SU-DHL-6 (cell line): ENCODE results near the gene LRRC18.

Source experiments
- H2AFZ ChIP-seq: fragments of 200-600 bp; sonication (generic); 2 replicates; pipeline ENCODE4 v1.6.1; 2014; ENCODE audit warnings: low read depth, mild to moderate bottlenecking, moderate library complexity, mixed read lengths, antibody characterized with exemption, low read length; ENCODE audit not compliant: severe bottlenecking
- H3F3A ChIP-seq: fragments of 200-600 bp; shearing (Covaris generic); 2 replicates; pipeline ENCODE4 v1.6.0; 2016; ENCODE audit warnings: antibody characterized with exemption, mild to moderate bottlenecking; ENCODE audit not compliant: insufficient read depth
- H3K27ac ChIP-seq: fragments of 200-600 bp; sonication (generic); 2 replicates; pipeline ENCODE4 v1.5.1; 2016; ENCODE audit warnings: low read depth, mild to moderate bottlenecking, low read length, moderate library complexity, mixed read lengths
- H3K27me3 ChIP-seq: fragments of 200-600 bp; sonication (generic), shearing (Covaris generic); 2 replicates; pipeline ENCODE4 v1.6.0; 2014; ENCODE audit warnings: mild to moderate bottlenecking, low read length
- H3K36me3 ChIP-seq: fragments of 200-600 bp; sonication (generic); 2 replicates; pipeline ENCODE4 v1.6.1; 2014; ENCODE audit warnings: mild to moderate bottlenecking, low read length, mixed read lengths
- H3K4me2 ChIP-seq: fragments of 300-600, 200-600 bp; shearing (Covaris generic), sonication (generic); 2 replicates; pipeline ENCODE4 v1.6.0; 2014; ENCODE audit warnings: low read length, low read depth, mild to moderate bottlenecking; ENCODE audit not compliant: poor library complexity, severe bottlenecking
- H3K4me3 ChIP-seq: fragments of 200-600 bp; sonication (generic); 2 replicates; pipeline ENCODE4 v1.5.1; 2014; ENCODE audit warnings: antibody characterized with exemption, low read length, mild to moderate bottlenecking, mixed read lengths; ENCODE audit not compliant: insufficient read depth, poor library complexity, severe bottlenecking
- H3K79me2 ChIP-seq: fragments of 200-600 bp; sonication (generic); 2 replicates; pipeline ENCODE4 v1.6.1; 2014; ENCODE audit warnings: mild to moderate bottlenecking, low read length, moderate library complexity; ENCODE audit not compliant: insufficient read depth
- H3K9ac ChIP-seq: fragments of 200-600 bp; sonication (generic); 2 replicates; pipeline ENCODE4 v1.7.0; 2014; ENCODE audit warnings: mild to moderate bottlenecking, low read length
- H3K9me2 ChIP-seq: fragments of 200-600 bp; sonication (generic); replicated peaks from 2 replicates; pipeline ENCODE4 v1.6.1; 2014; ENCODE audit warnings: low read length; ENCODE audit not compliant: insufficient read depth
- H3K9me3 ChIP-seq: fragments of 200-600 bp; sonication (generic); 2 replicates; pipeline ENCODE4 v1.6.1; 2014; ENCODE audit warnings: low read length, mixed read lengths; ENCODE audit not compliant: insufficient read depth
- H4K20me1 ChIP-seq: fragments of 200-600 bp; sonication (generic); 2 replicates; pipeline ENCODE4 v1.6.1; 2014; ENCODE audit warnings: low read depth, mild to moderate bottlenecking, antibody characterized with exemption, low read length, moderate library complexity, mixed read lengths
- CTCF ChIP-seq: fragments of 200-600 bp; sonication (generic); IDR thresholded peaks from one replicate; pipeline ENCODE4 v1.5.1; 2017; ENCODE audit warnings: antibody characterized with exemption, mild to moderate bottlenecking, low read length, moderate library complexity; ENCODE audit not compliant: insufficient read depth, poor library complexity, severe bottlenecking
- EZH2phosphoT487 ChIP-seq: fragments of 200-600 bp; sonication (generic), shearing (Covaris generic); conservative IDR thresholded peaks from 2 replicates; pipeline ENCODE4 v1.6.1; 2018; ENCODE audit warnings: mild to moderate bottlenecking, antibody characterized with exemption, low read length, moderate library complexity, mixed read lengths

LRRC18 gene

GRCh38 chr10:48945441-48946130 is 5.9 kb upstream of the LRRC18 start:
- no peaks in the 10 kb centered on the region for H3F3A ChIP-seq
- no peak overlapping the region for H3K4me3 ChIP-seq
- H3K36me3 ChIP-seq = 0 out of 2 replicates have a peak, but pooled peaks cover 5% of the 10 kb centered on the region
- no peaks in the 10 kb centered on the region for H3K27me3 ChIP-seq
- no peaks in the 10 kb centered on the region for H3K9me3 ChIP-seq
- no peak overlapping the region for H3K27ac ChIP-seq
- H4K20me1 ChIP-seq = no peaks in the 10 kb centered on the region
- TF ChIP-seq CTCF (no peak), EZH2phosphoT487 (no peak)
- H3K9me2 ChIP-seq = no peaks in the 10 kb centered on the region
- H3K4me2 ChIP-seq = no peak overlapping the region
- H3K79me2 ChIP-seq = no peaks in the 10 kb centered on the region
- H2AFZ ChIP-seq = no peak overlapping the region
- no peak overlapping the region for H3K9ac ChIP-seq

- no peak overlapping the region for H3K4me3 ChIP-seq
- H3K9ac ChIP-seq = no peak overlapping the region
- no peaks in the 10 kb centered on the region for H3K9me2 ChIP-seq
- H3K79me2 ChIP-seq = no peaks in the 10 kb centered on the region
- no peak overlapping the region for H2AFZ ChIP-seq
- H3F3A ChIP-seq = no peaks in the 10 kb centered on the region
- H4K20me1 ChIP-seq = no peaks in the 10 kb centered on the region
- H3K27ac ChIP-seq = no peak overlapping the region
- no peak overlapping the region for H3K4me2 ChIP-seq
- TF ChIP-seq CTCF = no peak
- H3K9me3 ChIP-seq = no peaks in the 10 kb centered on the region
- 0 out of 2 replicates have a peak, but pooled peaks cover 5% of the 10 kb centered on the region for H3K36me3 ChIP-seq
- H3K27me3 ChIP-seq = no peaks in the 10 kb centered on the region
Measured at GRCh38 chr10:48944171-48944570, 4.5 kb upstream of the LRRC18 start.

GRCh38 chr10:48943096-48943495 is 3.5 kb upstream of the LRRC18 start:
- Histone ChIP-seq H3K27ac (no peak overlapping the region), H3K9ac (no peak overlapping the region), H2AFZ (no peak overlapping the region), H3F3A (no peaks in the 10 kb centered on the region), H4K20me1 (no peaks in the 10 kb centered on the region), H3K9me3 (no peaks in the 10 kb centered on the region), H3K27me3 (no peaks in the 10 kb centered on the region), H3K4me2 (no peak overlapping the region), H3K79me2 (no peaks in the 10 kb centered on the region), H3K4me3 (no peak overlapping the region), H3K9me2 (no peaks in the 10 kb centered on the region), H3K36me3 (0 out of 2 replicates have a peak, but pooled peaks cover 5% of the 10 kb centered on the region)
- TF ChIP-seq EZH2phosphoT487 (no peak), CTCF (no peak)
